ENCODE measurements around the gene DMTF1. TPM values are rescaled to one million over a fixed set of nuclear protein-coding genes. Genes with fewer than 3 reads are reported as not detected.

DMTF1 gene
- total RNA-seq, 3 donors from 2014 or later: 85.9 to 185 (median 118) TPM

Other genes starting within 250 kb of the DMTF1 start
- gene ELAPOR2, start 92.8 kb upstream of the DMTF1 start, total RNA-seq: 10 to 100 TPM; 14.4 to 38.1 (median 34.7) TPM
- 10 to 100 TPM; 46.9 to 58.7 (median 50.8) TPM for gene TMEM243, start 67.3 kb downstream of the DMTF1 start, total RNA-seq
- 10 to 100 TPM; 11.7 to 34.4 (median 28.8) TPM for gene CROT, start 193.2 kb downstream of the DMTF1 start, total RNA-seq